ENCODE data around the gene RNF31. TPM values are rescaled to one million over a fixed set of nuclear protein-coding genes. Genes with fewer than 3 reads are reported as not detected.

The RNF31 gene
- total RNA-seq, 1 donor from 2014 or later, result 59.0 TPM

- Histone ChIP-seq H3K27ac (ENCODE audit: low read depth, low read length) (no peak overlapping the region), H3K4me2 (ENCODE audit: low read length) (peak overlapping the region; percentile 89), H3K36me3 (ENCODE audit: insufficient read depth, low read length) (peaks cover 8% of the 10 kb centered on the region), H3K4me3 (ENCODE audit: insufficient read depth, low read depth, low read length) (peak overlapping the region; percentile 74), H3K27me3 (ENCODE audit: insufficient read depth, low read length) (no peaks in the 10 kb centered on the region), H3K4me1 (ENCODE audit: insufficient read depth, low read length) (peaks cover 12% of the 10 kb centered on the region), H3K9me3 (ENCODE audit: insufficient read depth, low read depth, low read length) (no peaks in the 10 kb centered on the region), H4K20me1 (ENCODE audit: insufficient read depth, low read length) (peaks cover 16% of the 10 kb centered on the region), H3K79me2 (ENCODE audit: insufficient read depth, low read length) (peaks cover 36% of the 10 kb centered on the region), H3K9ac (ENCODE audit: low read length) (peak overlapping the region; percentile 89), H2AFZ (ENCODE audit: low read depth, low read length) (peak overlapping the region; percentile 92)
- peaks cover 2% of the 10 kb centered on the region for H3K27me3 Mint-ChIP-seq (ENCODE audit: low read depth, unreplicated experiment)
- no peak for DNase-seq (ENCODE audit: low read depth)
- peaks cover 21% of the 10 kb centered on the region for H3K36me3 Mint-ChIP-seq (ENCODE audit: low read depth, unreplicated experiment)
- no peaks in the 10 kb centered on the region for H3K9me3 Mint-ChIP-seq (ENCODE audit: unreplicated experiment)
- H3K4me3 Mint-ChIP-seq (ENCODE audit: unreplicated experiment), result peak overlapping the region; percentile 86
- TF ChIP-seq EZH2 (IDR thresholded peaks at IDR 0.05; ENCODE audit: insufficient read depth, low read length), result no peak
- TF ChIP-seq CTCF (IDR thresholded peaks at IDR 0.05; ENCODE audit: insufficient read depth, low read depth, low read length), result no peak
- H3K4me1 Mint-ChIP-seq (ENCODE audit: low read depth, unreplicated experiment), result peaks cover 18% of the 10 kb centered on the region
- H3K27ac Mint-ChIP-seq (ENCODE audit: unreplicated experiment), result no peak overlapping the region
- FAIRE-seq, result no peak
Observed at GRCh38 chr14:24136684-24137528, 10.4 kb upstream of the RNF31 start.

GRCh38 chr14:24137529-24138395, 9.5 kb upstream of the RNF31 start:
- Histone ChIP-seq H3K4me1 (ENCODE audit: insufficient read depth, low read length) (peaks cover 15% of the 10 kb centered on the region), H2AFZ (ENCODE audit: low read depth, low read length) (no peak overlapping the region), H3K36me3 (ENCODE audit: insufficient read depth, low read length) (peaks cover 8% of the 10 kb centered on the region), H4K20me1 (ENCODE audit: insufficient read depth, low read length) (peaks cover 16% of the 10 kb centered on the region), H3K9ac (ENCODE audit: low read length) (no peak overlapping the region), H3K79me2 (ENCODE audit: insufficient read depth, low read length) (peaks cover 36% of the 10 kb centered on the region), H3K9me3 (ENCODE audit: insufficient read depth, low read depth, low read length) (no peaks in the 10 kb centered on the region), H3K27ac (ENCODE audit: low read depth, low read length) (no peak overlapping the region), H3K4me2 (ENCODE audit: low read length) (no peak overlapping the region), H3K27me3 (ENCODE audit: insufficient read depth, low read length) (no peaks in the 10 kb centered on the region), H3K4me3 (ENCODE audit: insufficient read depth, low read depth, low read length) (no peak overlapping the region)
- H3K9me3 Mint-ChIP-seq (ENCODE audit: unreplicated experiment), result no peaks in the 10 kb centered on the region
- TF ChIP-seq CTCF (IDR thresholded peaks at IDR 0.05; ENCODE audit: insufficient read depth, low read depth, low read length), result no peak
- TF ChIP-seq EZH2 (IDR thresholded peaks at IDR 0.05; ENCODE audit: insufficient read depth, low read length), result no peak
- H3K4me3 Mint-ChIP-seq (ENCODE audit: unreplicated experiment), result peak overlapping the region; percentile 66
- H3K27ac Mint-ChIP-seq (ENCODE audit: unreplicated experiment), result no peak overlapping the region
- no peaks in the 10 kb centered on the region for H3K27me3 Mint-ChIP-seq (ENCODE audit: low read depth, unreplicated experiment)
- peaks cover 21% of the 10 kb centered on the region for H3K36me3 Mint-ChIP-seq (ENCODE audit: low read depth, unreplicated experiment)
- DNase-seq (ENCODE audit: low read depth) (no peak), FAIRE-seq (no peak)
- H3K4me1 Mint-ChIP-seq (ENCODE audit: low read depth, unreplicated experiment), result peaks cover 19% of the 10 kb centered on the region
